Measurements from ENCODE around the gene THADA.
"Not testable (repeated sequence)": the region's sequence is repeated elsewhere in the genome, so short reads cannot be mapped to it uniquely, and the experiment has no call there.

The THADA gene

GRCh38 chr2:43405829-43406228 is 190.0 kb downstream of the THADA start:
- DNase-seq = no peak

- DNase-seq = no peak
Measured at GRCh38 chr2:43402452-43402937, 193.3 kb downstream of the THADA start.

GRCh38 chr2:43402002-43402401 is 193.8 kb downstream of the THADA start:
- no peak for DNase-seq

GRCh38 chr2:43400508-43400907 is 195.3 kb downstream of the THADA start:
- DNase-seq = no peak

- no peak for DNase-seq
Measured at GRCh38 chr2:43399515-43400264, 196.1 kb downstream of the THADA start.

GRCh38 chr2:43399098-43399497 is 196.7 kb downstream of the THADA start:
- DNase-seq = no peak

GRCh38 chr2:43397821-43398220 is 198.0 kb downstream of the THADA start:
- no peak for DNase-seq

- DNase-seq = no peak
Measured at GRCh38 chr2:43397411-43397810, 198.4 kb downstream of the THADA start.

GRCh38 chr2:43396344-43396743 is 199.5 kb downstream of the THADA start:
- DNase-seq = peak in 2 of 3 donors; percentile 17 to 41

- DNase-seq = no peak
Measured at GRCh38 chr2:43393918-43394317, 201.9 kb downstream of the THADA start.

- DNase-seq = peak in 2 of 3 donors; percentile 30 to 32
Measured at GRCh38 chr2:43391878-43392215, 204.0 kb downstream of the THADA start.

- DNase-seq = no peak
Measured at GRCh38 chr2:43391201-43391877, 204.5 kb downstream of the THADA start.

- no peak for DNase-seq
Measured at GRCh38 chr2:43389581-43390466, 206.0 kb downstream of the THADA start.

- DNase-seq = no peak
Measured at GRCh38 chr2:43388371-43388770, 207.5 kb downstream of the THADA start.

GRCh38 chr2:43387092-43388062 is 208.5 kb downstream of the THADA start:
- DNase-seq = no peak

- not testable (repeated sequence) for DNase-seq
Measured at GRCh38 chr2:43386679-43387078, 209.2 kb downstream of the THADA start.

- DNase-seq = no peak
Measured at GRCh38 chr2:43384143-43384542, 211.7 kb downstream of the THADA start.

- no peak for DNase-seq
Measured at GRCh38 chr2:43383533-43383932, 212.3 kb downstream of the THADA start.

- DNase-seq = no peak
Measured at GRCh38 chr2:43379494-43379893, 216.3 kb downstream of the THADA start.

- DNase-seq = no peak
Measured at GRCh38 chr2:43377327-43377726, 218.5 kb downstream of the THADA start.

GRCh38 chr2:43376523-43377198 is 219.2 kb downstream of the THADA start:
- DNase-seq = no peak
